SK-N-SH (cell line): ENCODE data around the gene EXOC4. TPM values are rescaled to one million over a fixed set of nuclear protein-coding genes. Genes with fewer than 3 reads are reported as not detected.

Experiments used
- CTCF ChIA-PET: fragments of 300-600, 350-600 bp; formaldehyde crosslinking; extraction: SDS; loops from one replicate; lab custom pipeline; 2021; lab: Yijun Ruan, JAX
- POLR2A ChIA-PET: fragments of 350-600 bp; sonication (Branson Sonifier 250); formaldehyde crosslinking; extraction: SDS; loops from one replicate; lab custom pipeline; 2020; ENCODE audit warnings: antibody characterized with exemption, inconsistent platforms; lab: Yijun Ruan, JAX
- DNase-seq: peaks from one replicate; pipeline ENCODE4 v3.0.0; 2012
- H2AFZ ChIP-seq: fragments of 200-600 bp; sonication (generic); 2 replicates; pipeline ENCODE4 v1.8.1; 2016; ENCODE audit warnings: antibody characterized with exemption, mild to moderate bottlenecking, low read depth
- H3F3A ChIP-seq: fragments of 200-600 bp; sonication (generic); replicated peaks from 2 replicates; pipeline ENCODE3; 2016; ENCODE audit warnings: antibody characterized with exemption, mild to moderate bottlenecking; ENCODE audit not compliant: insufficient read depth
- H3K27ac ChIP-seq, 2 experiments: fragments of 200-500 bp in 1 of 2; fragments of 200-600 bp in 1 of 2; sonication (Bioruptor generic) in 1 of 2; sonication (generic), shearing (Covaris generic) in 1 of 2; 2 replicates each; pipeline versions ENCODE4 v1.5.1 to v1.6.1; 2014 to 2016; ENCODE audit warnings: low read depth in 2 of 2, inconsistent platforms in 1 of 2, low read length in 1 of 2, mild to moderate bottlenecking in 1 of 2, mixed read lengths in 1 of 2
- H3K27me3 ChIP-seq: fragments of 200-600 bp; sonication (generic), shearing (Covaris generic); 2 replicates; pipeline ENCODE4 v1.6.1; 2016; ENCODE audit warnings: mixed run types; ENCODE audit not compliant: insufficient read depth
- H3K36me3 ChIP-seq, 2 experiments: fragments of 200-500 bp in 1 of 2; fragments of 200-600 bp in 1 of 2; sonication (Bioruptor generic) in 1 of 2; sonication (generic) in 1 of 2; replicated peaks in 1 of 2; 2 replicates each; pipeline versions ENCODE3 to v1.5.1; 2014 to 2016; ENCODE audit warnings: low read length in 1 of 2, mild to moderate bottlenecking in 1 of 2; ENCODE audit not compliant: insufficient read depth in 2 of 2, control insufficient read depth in 1 of 2
- H3K4me1 ChIP-seq, 2 experiments: fragments of 200-500 bp in 1 of 2; fragments of 200-600 bp in 1 of 2; sonication (Bioruptor generic) in 1 of 2; sonication (generic), shearing (Covaris generic) in 1 of 2; 2 replicates each; pipeline versions ENCODE4 v1.5.1 to v1.6.1; 2014 to 2016; ENCODE audit warnings: low read depth in 1 of 2, low read length in 1 of 2, mixed run types in 1 of 2; ENCODE audit not compliant: insufficient read depth in 2 of 2, control insufficient read depth in 1 of 2
- H3K4me2 ChIP-seq: fragments of 200-600 bp; sonication (generic), shearing (Covaris generic); 2 replicates; pipeline ENCODE4 v1.6.1; 2017; ENCODE audit warnings: mixed run types
- H3K4me3 ChIP-seq, 2 experiments: fragments of 200-500 bp in 1 of 2; fragments of 200-600 bp in 1 of 2; sonication (Bioruptor generic) in 1 of 2; sonication (generic), shearing (Covaris generic) in 1 of 2; 2 replicates each; pipeline versions ENCODE4 v1.5.1 to v1.8.1; 2014 to 2016; ENCODE audit warnings: low read depth in 2 of 2, inconsistent platforms in 1 of 2, low read length in 1 of 2, mild to moderate bottlenecking in 1 of 2, mixed read lengths in 1 of 2, moderate library complexity in 1 of 2
- H3K79me2 ChIP-seq: fragments of 200-600 bp; sonication (generic); 2 replicates; pipeline ENCODE4 v1.8.1; 2017; ENCODE audit warnings: mild to moderate bottlenecking; ENCODE audit not compliant: insufficient read depth
- H3K9ac ChIP-seq: fragments of 200-600 bp; sonication (generic); 2 replicates; pipeline ENCODE4 v1.6.1; 2017; ENCODE audit warnings: mixed run types
- H3K9me2 ChIP-seq: fragments of 200-600 bp; sonication (generic); 2 replicates; pipeline ENCODE4 v1.6.1; 2017; ENCODE audit warnings: mixed run types
- H3K9me3 ChIP-seq: fragments of 200-600 bp; sonication (generic); 2 replicates; pipeline ENCODE4 v1.6.1; 2017; ENCODE audit warnings: mixed run types, mild to moderate bottlenecking, moderate library complexity
- H4K20me1 ChIP-seq: fragments of 200-600 bp; sonication (generic); 2 replicates; pipeline ENCODE4 v1.6.1; 2017; ENCODE audit warnings: mild to moderate bottlenecking, mixed run types; ENCODE audit not compliant: insufficient read depth
- CHD2 ChIP-seq: fragments of 150-350 bp; IDR thresholded peaks from 2 replicates; pipeline ENCODE4 v1.6.1; 2018; ENCODE audit warnings: low read length; ENCODE audit not compliant: partially characterized antibody
- ELF1 ChIP-seq: IDR thresholded peaks from 2 replicates; pipeline ENCODE4 v1.4.0; 2012
- EP300 ChIP-seq, 2 experiments: IDR thresholded peaks; 2 replicates each; pipeline versions ENCODE4 v1.4.0 to v1.6.1; 2012; ENCODE audit warnings: borderline replicate concordance in 1 of 2, low read depth in 1 of 2, low read length in 1 of 2
- FOXJ3 ChIP-seq: sonication (generic); formaldehyde crosslinking; IDR thresholded peaks from 2 replicates; pipeline ENCODE4 v1.5.1; 2020; ENCODE audit warnings: mild to moderate bottlenecking, missing genetic modification reagents
- FOXM1 ChIP-seq: IDR thresholded peaks from 2 replicates; pipeline ENCODE4 v1.4.0; 2012; ENCODE audit warnings: low read depth, mild to moderate bottlenecking
- IRF3 ChIP-seq: fragments of 150-350 bp; IDR thresholded peaks from 2 replicates; pipeline ENCODE4 v1.6.1; 2016; ENCODE audit warnings: mild to moderate bottlenecking, low read depth, low read length
- MAX ChIP-seq: IDR thresholded peaks from 2 replicates; pipeline ENCODE4 v1.4.0; 2012; ENCODE audit warnings: low read depth
- NFIC ChIP-seq: IDR thresholded peaks from 2 replicates; pipeline ENCODE4 v1.4.0; 2012; ENCODE audit warnings: borderline replicate concordance
- POLR2AphosphoS5 ChIP-seq: IDR thresholded peaks from 2 replicates; pipeline ENCODE4 v1.6.1; 2012; ENCODE audit warnings: low read depth, low read length
- RAD21 ChIP-seq: IDR thresholded peaks from 2 replicates; pipeline ENCODE4 v1.6.1; 2012; ENCODE audit warnings: mild to moderate bottlenecking, low read length
- RCOR1 ChIP-seq: fragments of 150-350 bp; IDR thresholded peaks from 2 replicates; pipeline ENCODE4 v1.6.1; 2017; ENCODE audit warnings: antibody characterized with exemption, low read length
- RXRA ChIP-seq: IDR thresholded peaks from 2 replicates; pipeline ENCODE4 v1.4.0; 2012; ENCODE audit warnings: low read depth, mild to moderate bottlenecking, borderline replicate concordance
- SIN3A ChIP-seq: IDR thresholded peaks from 2 replicates; pipeline ENCODE4 v1.6.1; 2012; ENCODE audit warnings: low read depth, mild to moderate bottlenecking, low read length, moderate library complexity, borderline replicate concordance
- TAF1 ChIP-seq: IDR thresholded peaks from 2 replicates; pipeline ENCODE4 v1.6.1; 2012; ENCODE audit warnings: low read depth, mild to moderate bottlenecking, low read length, moderate library complexity, borderline replicate concordance
- TCF12 ChIP-seq: IDR thresholded peaks from 2 replicates; pipeline ENCODE4 v1.4.0; 2012
- USF1 ChIP-seq: IDR thresholded peaks from 2 replicates; pipeline ENCODE4 v1.4.0; 2012; ENCODE audit warnings: low read depth, borderline replicate concordance
- USF2 ChIP-seq: fragments of 150-350 bp; IDR thresholded peaks from 2 replicates; pipeline ENCODE4 v1.6.1; 2017; ENCODE audit warnings: antibody characterized with exemption, low read length, low read depth, borderline replicate concordance
- YY1 ChIP-seq: IDR thresholded peaks from 2 replicates; pipeline ENCODE4 v1.4.0; 2012; ENCODE audit warnings: low read depth, mild to moderate bottlenecking
- polyA plus RNA-seq, 3 experiments: library from polyadenylated mRNA; depleted of rRNA; stranded (reverse); fragments of >200 nt; gene quantifications; 2 replicates each; pipeline ENCODE4 v1.2.3, GENCODE V29; 2012

Gene EXOC4
- polyA plus RNA-seq, 1 of the 3 experiments (the other 2 are of a cell fraction), result 37.3 TPM

GRCh38 chr7:133361806-133362205, 108.9 kb downstream of the EXOC4 start:
- H3K27me3 ChIP-seq, result no peaks in the 10 kb centered on the region
- H3K27ac ChIP-seq, result no peak overlapping the region
- H3K4me3 ChIP-seq, result no peak overlapping the region
- H4K20me1 ChIP-seq, result no peaks in the 10 kb centered on the region
- no peaks in the 10 kb centered on the region for H3K9me2 ChIP-seq
- no peak for DNase-seq
- POLR2A ChIA-PET, result no interaction called here
- no peak overlapping the region for H2AFZ ChIP-seq
- H3K9me3 ChIP-seq, result no peaks in the 10 kb centered on the region
- H3K4me2 ChIP-seq, result no peak overlapping the region
- CTCF ChIA-PET, result no interaction called here
- peaks cover 16 to 24% of the 10 kb centered on the region in 2 experiments; a peak in 3 of 4 replicates for H3K4me1 ChIP-seq
- TF ChIP-seq RCOR1, result no peak
- TF ChIP-seq TCF12, result no peak
- no peak for TF ChIP-seq ELF1
- TF ChIP-seq YY1, result no peak
- no peak for TF ChIP-seq POLR2AphosphoS5
- no peak for TF ChIP-seq RAD21
- no peak for TF ChIP-seq IRF3
- TF ChIP-seq RXRA, result no peak
- TF ChIP-seq EP300 (IDR thresholded peaks at IDR 0.05; ENCODE audit: borderline replicate concordance in 1 of 2, low read depth in 1 of 2, low read length in 1 of 2), result no peak
- no peak for TF ChIP-seq SIN3A
- no peak for TF ChIP-seq MAX
- no peak for TF ChIP-seq NFIC
- TF ChIP-seq TAF1, result no peak
- no peak for TF ChIP-seq USF2
- TF ChIP-seq CHD2, result no peak
- no peak for TF ChIP-seq USF1
- TF ChIP-seq FOXJ3, result no peak
- no peak for TF ChIP-seq FOXM1
- H3K79me2 ChIP-seq, result 0 out of 2 replicates have a peak, but pooled peaks cover 3% of the 10 kb centered on the region
- peaks cover 35% of the 10 kb centered on the region for H3F3A ChIP-seq
- H3K9ac ChIP-seq, result no peak overlapping the region
- H3K36me3 ChIP-seq, result peaks cover 9% of the 10 kb centered on the region in 2 experiments
